Ovary (tissue), 9 donors: ENCODE measurements around the gene P4HA2. TPM values are rescaled to one million over a fixed set of nuclear protein-coding genes. Genes with fewer than 3 reads are reported as not detected.

Source experiments
- DNase-seq, 5 donors: peaks; one replicate each; pipeline ENCODE4 v3.0.0-alpha.2; 2019 to 2020
- H3K27ac ChIP-seq, 2 donors: fragments of 200-600 bp; one replicate each; pipeline versions ENCODE4 v1.5.1 to v1.8.0; 2019 to 2022
- H3K27me3 ChIP-seq: fragments of 200-600 bp; one replicate; pipeline ENCODE4 v1.8.0; 2022
- H3K36me3 ChIP-seq: fragments of 200-600 bp; sonication (generic); one replicate; pipeline ENCODE4 v1.5.1; 2019
- H3K4me1 ChIP-seq: one replicate; pipeline ENCODE4 v1.8.1; 2013; ENCODE audit warnings: mild to moderate bottlenecking, moderate library complexity; ENCODE audit not compliant: insufficient read depth
- H3K4me3 ChIP-seq: fragments of 200-600 bp; sonication (generic); one replicate; pipeline ENCODE4 v1.5.1; 2017
- H3K9me3 ChIP-seq, 2 donors: fragments of 200-600 bp in 1 of 2; sonication (generic) in 1 of 2; one replicate each; pipeline versions ENCODE4 v1.5.1 to v1.8.1; 2013 to 2019; ENCODE audit warnings: mild to moderate bottlenecking in 1 of 2, moderate library complexity in 1 of 2
- CTCF ChIP-seq, 3 donors: fragments of 450-650 bp in 2 of 3; fragments of 200-600 bp in 1 of 3; IDR thresholded peaks; one replicate each; pipeline versions ENCODE4 v1.5.1 to v1.8.0; 2016 to 2022; ENCODE audit warnings: antibody characterized with exemption in 3 of 3, mild to moderate bottlenecking in 1 of 3
- EP300 ChIP-seq: sonication (generic); formaldehyde crosslinking; IDR thresholded peaks from one replicate; pipeline ENCODE4 v1.6.1; 2017; ENCODE audit warnings: antibody characterized with exemption
- POLR2A ChIP-seq: fragments of 450-650 bp; IDR thresholded peaks from one replicate; pipeline ENCODE4 v1.6.1; 2017; ENCODE audit warnings: antibody characterized with exemption, mild to moderate bottlenecking, moderate library complexity
- intact Hi-C, 4 donors: fragments of 100-400 bp; cut with DNase I; formaldehyde crosslinking; loops; one replicate each; pipeline versions ENCODE4 v1.11.0 to v1.15.1; 2022 to 2023
- microRNA-seq, 3 donors: library from miRNA; unstranded; fragments of <30 nt; microRNA quantifications; one replicate each; pipeline versions ENCODE4 to v1.2.0, GENCODE V29; 2019 to 2020
- polyA plus RNA-seq, 2 donors: library from polyadenylated mRNA; stranded (reverse); fragments of 200-250 nt in 1 of 2; fragments of 350-450 nt in 1 of 2; fragmentation: Illumina TruSeq in 1 of 2; extraction: RNeasy Lipid Tissue Mini Kit (QIAGEN cat#74804) in 1 of 2; gene quantifications; one replicate each; pipeline ENCODE4 v1.2.3, GENCODE V29; 2013 to 2014
- small RNA-seq: library from RNA; depleted of rRNA; stranded (forward); fragments of <200 nt; gene quantifications from one replicate; pipeline ENCODE3, GENCODE V24; 2016
- total RNA-seq, 7 donors: library from RNA; depleted of rRNA in 2 of 7; stranded (reverse); fragments of >200 nt in 2 of 7; fragmentation: NEBNext Ultra II Directional in 3 of 7; extraction: Animal tissue kit (Norgen Biotek cat#: 25700) in 3 of 7; gene quantifications; one replicate each; pipeline versions ENCODE4 v1.1.0 to v1.2.4, GENCODE V29; 2016 to 2023
- donor health status: DM: no; HTN: no; CAD: no; lungs with moderate emphysema.
- donor health status: DM: no; HTN: no; CAD: no.
- donor health status: Bipolar disorder and iron deficiency.
- donor health status: DM: yes; HTN: yes; CAD: no.
- donor health status: DM: no; HTN: no; CAD: no.
- donor health status: DM: yes; HTN: yes; CAD: no.

P4HA2 gene
- total and polyA plus RNA-seq, 9 donors, result 3.9 to 36.9 (median 15.4) TPM

GRCh38 chr5:132142459-132142858 is 85.2 kb downstream of the P4HA2 start:
- DNase-seq, result no peak
- no peaks in the 10 kb centered on the region for H3K9me3 ChIP-seq
- no peaks in the 10 kb centered on the region for H3K36me3 ChIP-seq
- H3K27ac ChIP-seq, result no peak overlapping the region
- H3K27me3 ChIP-seq, result no peaks in the 10 kb centered on the region
- no peaks in the 10 kb centered on the region for H3K4me1 ChIP-seq
- H3K4me3 ChIP-seq, result no peak overlapping the region
- no peak for TF ChIP-seq POLR2A
- no peak for TF ChIP-seq EP300
- TF ChIP-seq CTCF (IDR thresholded peaks at IDR 0.05), result no peak
- intact Hi-C loops, result no loop called here

Small RNA genes within 50 kb of the gene (microRNA-seq; reads per million reads assigned to microRNA genes)
- 0 reads per million in 3 donors for gene MIR6830

Small RNA genes within 50 kb of the gene (small RNA-seq; reads per million reads assigned to genes)
- gene AC063976.4, result not detected

Other genes with a start within 250 kb of the P4HA2 start
- under 1 TPM in 6 of 7 donors, not detected in 1; 0.07 to 0.34 (median 0.22) TPM for gene ACSL6, start 216.2 kb downstream of the P4HA2 start, total RNA-seq
- gene ACSL6, start 216.2 kb downstream of the P4HA2 start, polyA plus RNA-seq, result under 1 TPM; 0.17 to 0.65 TPM
- gene IL3, start 167.2 kb downstream of the P4HA2 start, total RNA-seq, result not detected
- gene IL3, start 167.2 kb downstream of the P4HA2 start, polyA plus RNA-seq, result not detected
- gene CSF2, start 154.1 kb downstream of the P4HA2 start, total RNA-seq, result under 1 TPM in 1 of 7 donors, not detected in 6; 0.28 TPM
- not detected for gene CSF2, start 154.1 kb downstream of the P4HA2 start, polyA plus RNA-seq
- 10 to 100 TPM; 17.9 to 63.4 (median 45.4) TPM for gene PDLIM4, start 29.8 kb upstream of the P4HA2 start, total RNA-seq
- 10 to 100 TPM in 1 of 2 donors, 1 to 10 TPM in 1; 3.4 to 25.9 TPM for gene PDLIM4, start 29.8 kb upstream of the P4HA2 start, polyA plus RNA-seq
- gene SLC22A4, start 66.5 kb upstream of the P4HA2 start, total RNA-seq, result 1 to 10 TPM in 6 of 7 donors, under 1 TPM in 1; 0.72 to 7.7 (median 3.0) TPM
- gene SLC22A4, start 66.5 kb upstream of the P4HA2 start, polyA plus RNA-seq, result 1 to 10 TPM; 1.1 to 1.7 TPM
- gene SLC22A5, start 141.9 kb upstream of the P4HA2 start, total RNA-seq, result 10 to 100 TPM in 6 of 7 donors, 1 to 10 TPM in 1; 8.7 to 37.5 (median 10.6) TPM
- gene SLC22A5, start 141.9 kb upstream of the P4HA2 start, polyA plus RNA-seq, result 10 to 100 TPM in 1 of 2 donors, 1 to 10 TPM in 1; 5.2 to 10.4 TPM